Amygdala (tissue), 56 donors: Measurements from ENCODE around the gene PUS1.
"Not testable (repeated sequence)": the region's sequence is repeated elsewhere in the genome, so short reads cannot be mapped to it uniquely, and the experiment has no call there.

Experiments used
- DNase-seq, 56 donors: peaks; one replicate each; lab custom pipeline; 2025; lab: John Stamatoyannopoulos, UW

PUS1 gene

GRCh38 chr12:131928711-131929580 is at the start of gene PUS1:
Gene PUS1, plus strand, starts transcription at chr12:131929276. Its CDS starts 447 bp downstream, at chr12:131929723.
- peak; percentile 42 to 95 (median 88) for DNase-seq

GRCh38 chr12:131882804-131883520 is 46.1 kb upstream of the PUS1 start:
- no peak for DNase-seq

GRCh38 chr12:131883521-131883900 is 45.6 kb upstream of the PUS1 start:
- no peak for DNase-seq

- DNase-seq: not testable (repeated sequence)
Measured at GRCh38 chr12:131885076-131885475, 44.0 kb upstream of the PUS1 start.

GRCh38 chr12:131885543-131886057 is 43.5 kb upstream of the PUS1 start:
- DNase-seq: no peak

- not testable (repeated sequence) for DNase-seq
Measured at GRCh38 chr12:131891722-131892121, 37.4 kb upstream of the PUS1 start.

- no peak for DNase-seq
Measured at GRCh38 chr12:131892711-131893604, 36.1 kb upstream of the PUS1 start.

GRCh38 chr12:131893605-131894312 is 35.3 kb upstream of the PUS1 start:
- DNase-seq: peak in 1 of 56 donors; percentile 39

- peak; percentile 36 to 97 (median 89) for DNase-seq
Measured at GRCh38 chr12:131894313-131894860, 34.7 kb upstream of the PUS1 start, which contains the start of gene ULK1. Gene ULK1, plus strand, starts transcription at chr12:131894622. Its CDS starts 380 bp downstream, at chr12:131895002.

GRCh38 chr12:131894981-131895639 is 34.0 kb upstream of the PUS1 start:
- peak in 4 of 56 donors; percentile 11 to 42 (median 24) for DNase-seq

GRCh38 chr12:131895640-131896079 is 33.4 kb upstream of the PUS1 start:
- DNase-seq: no peak

GRCh38 chr12:131896080-131896810 is 32.8 kb upstream of the PUS1 start:
- DNase-seq: peak in 54 of 56 donors; percentile 27 to 88 (median 70)

- DNase-seq: peak in 18 of 56 donors; percentile 15 to 89 (median 75)
Measured at GRCh38 chr12:131896811-131897270, 32.2 kb upstream of the PUS1 start.

- no peak for DNase-seq
Measured at GRCh38 chr12:131897276-131897675, 31.8 kb upstream of the PUS1 start.

GRCh38 chr12:131897875-131898274 is 31.2 kb upstream of the PUS1 start:
- no peak for DNase-seq

GRCh38 chr12:131900397-131900796 is 28.7 kb upstream of the PUS1 start:
- DNase-seq: no peak

GRCh38 chr12:131901431-131902331 is 27.4 kb upstream of the PUS1 start:
- DNase-seq: no peak
